Left cardiac atrium (tissue), 4 donors: ENCODE results near the gene RXFP4. TPM values are rescaled to one million over a fixed set of nuclear protein-coding genes. Genes with fewer than 3 reads are reported as not detected.
A peak's percentile ranks its signal among the peaks of the same experiment; 100 is the strongest.
"Not testable (repeated sequence)": the region's sequence is repeated elsewhere in the genome, so short reads cannot be mapped to it uniquely, and the experiment has no call there.

Experiments
- ATAC-seq, 2 donors: fragments of 200-7000 bp; cut with Tn5 transposase; one replicate each; pipeline ENCODE4 v1.9.1; 2020; ENCODE audit warnings: mild to moderate bottlenecking in 2 of 2, moderate library complexity in 2 of 2
- DNase-seq: peaks from one replicate; pipeline ENCODE4 v3.0.0-alpha.2; 2020
- intact Hi-C, 2 donors: fragments of 100-400 bp; cut with DNase I; formaldehyde crosslinking; loops; one replicate each; pipeline versions ENCODE4 v1.14.1 to v1.15.1; 2022 to 2023
- total RNA-seq, 2 donors: library from RNA; stranded (reverse); fragmentation: NEBNext Ultra II Directional; extraction: Animal tissue kit (Norgen Biotek cat#: 25700); gene quantifications; one replicate each; pipeline ENCODE4 v1.2.1, GENCODE V29; 2021
- donor health status: DM: no; HTN: yes; CAD: no.
- donor health status: DM: no; HTN: yes; CAD: no; lungs with severe emphysema.
- donor health status: DM: yes; HTN: yes; CAD: no.
- donor health status: Dilated cardiomyopathy.

The RXFP4 gene
- total RNA-seq, 2 donors from 2014 or later: not detected

DNA sequence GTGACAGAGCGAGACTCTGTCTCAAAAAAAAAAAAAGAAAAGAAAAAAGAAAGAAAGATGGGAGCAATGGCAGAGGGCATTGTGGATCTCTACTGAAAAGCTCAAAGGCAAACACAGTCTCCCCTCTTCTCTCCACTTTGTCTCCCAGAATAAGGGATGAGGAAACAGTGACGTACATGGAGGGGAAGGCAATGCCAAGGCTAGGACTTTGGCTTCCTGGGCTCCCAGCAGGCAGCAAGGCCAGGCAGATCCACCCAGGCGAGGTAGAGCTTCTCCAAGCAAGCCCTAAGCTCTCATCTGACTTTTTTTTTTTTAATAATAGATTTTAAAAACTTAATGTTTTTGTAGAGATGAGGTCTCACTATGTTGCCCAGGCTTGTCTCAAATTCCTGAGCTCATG is 32.3 kb downstream of the RXFP4 start:
- no peak for ATAC-seq
- intact Hi-C loops: no loop called here

DNA sequence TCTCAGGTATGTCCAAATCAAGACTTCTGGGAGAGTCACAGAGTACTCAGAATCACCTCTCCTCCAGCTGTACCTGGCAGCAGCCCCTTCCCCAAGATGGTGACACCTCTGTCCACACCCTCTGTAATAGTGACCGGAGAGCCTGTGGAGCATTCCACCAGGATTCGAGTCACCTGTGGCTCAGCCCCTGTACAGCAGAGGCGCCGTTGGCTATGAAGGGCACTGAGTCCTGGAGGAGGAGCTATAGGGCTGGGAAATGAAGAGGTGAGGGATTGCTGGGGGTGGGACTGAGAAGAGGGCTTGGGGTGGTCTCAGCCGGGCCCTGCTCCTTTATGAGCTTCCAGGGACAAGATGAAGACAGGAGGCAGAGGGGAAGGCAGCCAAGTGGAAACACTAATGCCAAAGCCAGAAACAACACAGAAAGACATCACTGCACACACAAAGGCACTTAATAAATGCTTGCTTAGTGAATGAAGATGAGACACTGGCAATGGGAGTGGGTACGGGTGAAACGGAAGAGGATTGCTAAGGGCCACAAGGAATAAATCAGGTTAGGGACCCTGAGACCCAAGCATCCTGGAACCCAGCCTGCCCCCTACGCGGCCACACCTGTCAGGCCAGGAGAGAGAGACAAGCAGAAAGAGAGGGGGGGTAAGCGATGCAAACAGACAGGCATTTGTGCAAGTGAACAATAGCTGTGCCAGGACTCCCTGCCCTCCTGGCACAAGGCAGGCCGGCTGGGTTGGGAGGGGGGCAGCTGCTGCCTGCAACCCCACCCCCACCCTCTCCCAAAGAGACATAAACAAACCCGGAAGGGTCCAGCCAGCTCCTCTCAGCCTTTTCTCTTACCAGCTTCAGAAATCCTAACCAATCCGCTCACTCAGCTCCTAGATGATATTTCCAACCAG is 33.0 kb downstream of the RXFP4 start:
- DNase-seq (no peak), ATAC-seq (no peak)
- intact Hi-C loops: loop anchor here in 1 of 2 donors (5.0 kb wide), 1 partner anchor 32 kb away; the partner anchor contains the start of gene RXFP4

More for the DNA sequence above, 32.3 kb downstream of the RXFP4 start:
- DNase-seq: no peak

DNA sequence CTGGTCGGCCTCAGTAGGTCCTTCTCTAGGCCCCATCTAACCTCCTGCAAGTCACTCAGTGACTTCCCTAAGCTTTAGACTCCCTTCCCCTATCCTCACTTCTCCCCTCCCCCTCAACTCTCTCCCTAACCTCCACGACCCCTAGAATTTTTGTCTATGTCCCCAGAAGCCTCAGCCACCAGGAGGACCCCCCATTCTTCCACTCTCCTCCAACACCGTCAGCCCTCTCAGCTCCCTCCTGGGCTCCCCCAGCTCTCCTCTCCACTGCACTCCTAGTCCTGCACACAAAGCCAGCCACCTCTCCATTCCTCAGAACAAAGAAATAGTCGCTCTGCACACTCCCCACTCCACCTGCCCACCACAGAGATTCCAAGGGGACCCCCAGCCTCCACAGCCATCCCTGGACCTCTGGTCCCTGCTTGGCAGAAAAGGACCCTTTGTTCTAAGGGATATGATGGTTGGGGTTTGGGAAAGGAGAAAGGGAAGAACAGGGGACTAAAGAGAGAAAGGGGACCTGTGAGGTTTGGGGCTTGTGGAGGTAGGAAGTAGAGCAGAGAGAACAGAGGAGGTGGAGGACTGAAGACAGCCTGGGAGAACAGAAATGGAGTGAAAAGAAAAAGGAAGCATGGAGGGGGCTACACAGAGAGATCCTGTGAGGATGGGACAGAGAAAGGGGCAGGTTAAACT is 34.1 kb downstream of the RXFP4 start:
- ATAC-seq (no peak), DNase-seq (no peak)
- intact Hi-C loops: loop anchor here in 1 of 2 donors (5.0 kb wide), 1 partner anchor 33 kb away; the partner anchor contains the start of gene RXFP4

DNA sequence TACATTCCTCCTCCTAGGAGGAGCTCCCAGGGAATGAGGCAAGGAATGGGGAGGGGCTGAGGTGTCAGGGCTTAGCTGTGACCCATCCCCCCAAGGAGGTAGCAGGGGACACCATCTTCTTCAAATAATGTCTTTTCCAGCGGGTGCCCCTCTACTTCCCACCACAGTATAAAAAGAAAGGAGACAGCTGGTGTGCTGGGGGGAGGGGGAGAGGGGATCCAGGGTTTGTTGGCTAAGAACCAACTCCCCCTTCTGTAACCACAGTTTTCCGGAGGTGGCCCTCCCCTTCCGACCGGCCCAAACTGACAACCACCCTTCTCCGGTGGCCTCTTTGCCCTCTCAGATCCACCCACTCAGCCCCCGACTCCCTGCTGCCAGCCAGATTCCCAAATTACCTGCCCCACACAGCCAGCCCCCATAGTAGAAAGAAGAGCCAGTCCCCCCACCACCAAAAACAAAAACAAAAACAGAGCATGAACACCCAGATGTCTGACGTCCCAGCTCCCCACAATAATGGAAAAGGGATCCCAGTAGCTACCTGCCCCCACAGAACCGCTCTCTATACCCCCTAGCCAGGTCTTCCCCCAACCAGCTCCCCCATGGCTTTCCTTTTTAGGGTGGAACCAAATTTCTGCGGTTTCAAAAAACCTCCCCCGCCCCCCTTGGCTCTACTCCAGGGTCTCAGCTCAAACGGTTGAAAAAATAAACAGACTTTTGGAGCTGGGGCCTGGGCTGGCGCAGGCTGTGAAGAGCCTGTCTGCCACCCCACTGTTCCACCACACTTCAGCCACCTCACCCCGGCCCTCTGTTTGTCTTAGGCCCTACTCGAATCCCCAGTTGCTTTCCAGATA is 34.8 kb downstream of the RXFP4 start:
- intact Hi-C loops: loop anchor here in 1 of 2 donors (5.0 kb wide), 1 partner anchor 34 kb away; the partner anchor contains the start of gene RXFP4
- ATAC-seq (no peak), DNase-seq (peak; percentile 84)

DNA sequence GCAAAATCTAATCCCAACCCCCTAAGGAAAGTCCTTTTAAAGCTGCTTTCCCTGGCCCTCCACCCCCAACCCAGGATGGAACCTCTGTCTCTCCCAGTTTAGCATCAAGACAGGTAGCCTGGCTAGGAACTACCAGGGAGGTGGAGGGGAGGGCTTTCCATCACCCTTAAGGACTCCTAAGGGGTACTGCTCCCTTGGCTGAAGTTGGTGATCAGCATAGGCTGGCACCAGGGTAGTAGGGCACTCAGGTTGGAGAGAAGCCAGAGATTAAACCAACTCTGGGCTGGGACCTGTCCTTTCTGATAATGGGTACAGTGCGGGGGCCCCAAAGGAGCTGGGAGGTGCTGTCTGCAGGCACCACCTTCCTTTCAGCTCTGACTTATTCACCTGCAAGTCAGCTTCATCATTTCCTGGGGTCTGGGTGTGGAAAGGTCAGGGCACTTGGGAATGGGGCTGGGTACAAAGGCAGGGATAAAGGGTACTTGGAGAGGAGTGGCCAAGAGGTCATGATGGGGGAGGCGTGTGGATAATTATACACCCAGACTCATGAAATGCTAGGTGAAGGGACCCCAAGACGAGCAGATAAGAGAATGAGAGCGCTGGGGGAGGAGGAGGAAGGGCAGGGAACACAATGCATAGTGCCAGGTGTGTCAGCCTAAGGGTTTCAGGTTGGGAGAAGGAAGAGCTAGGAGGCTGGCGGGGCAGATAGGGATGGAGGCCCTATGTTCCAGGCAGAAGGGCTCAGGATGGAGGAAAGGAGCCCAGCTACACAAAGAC is 35.7 kb downstream of the RXFP4 start:
- intact Hi-C loops: loop anchor here in 1 of 2 donors (5.0 kb wide), 1 partner anchor 35 kb away; the partner anchor contains the start of gene RXFP4
- no peak for DNase-seq
- ATAC-seq: no peak

DNA sequence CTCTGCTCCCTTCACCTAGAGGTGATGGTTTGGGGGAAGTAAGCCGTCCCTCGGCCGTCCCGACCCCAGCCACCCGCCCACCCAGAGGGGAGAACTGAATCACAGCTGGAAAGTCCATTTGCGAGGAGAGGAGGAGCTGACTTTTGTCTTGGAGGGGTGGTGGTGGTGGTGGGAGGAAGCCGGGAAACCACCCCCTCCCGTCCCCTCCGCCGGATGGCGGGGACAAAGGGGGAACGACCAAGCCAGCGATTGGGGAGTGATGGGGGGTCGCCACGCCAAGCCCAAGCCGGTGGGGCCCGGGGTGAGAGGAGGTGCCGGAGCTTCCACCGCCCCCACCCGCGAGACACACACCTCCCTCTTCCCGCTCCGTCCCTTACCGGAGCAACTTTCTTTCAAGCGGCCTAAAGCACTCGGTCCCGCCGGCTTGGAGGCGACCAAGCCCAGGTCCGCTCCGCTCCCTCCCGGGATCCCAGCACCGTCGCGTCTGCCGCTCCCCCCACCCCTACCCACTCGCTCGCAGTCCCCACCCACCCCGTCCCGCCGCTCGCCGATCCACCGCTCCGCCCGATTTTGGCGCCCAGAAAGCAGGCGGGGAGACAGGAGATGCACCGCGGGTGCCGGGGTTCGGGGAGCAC is 36.4 kb downstream of the RXFP4 start:
- ATAC-seq: peak; percentile 48 to 53
- intact Hi-C loops: loop anchor here in 1 of 2 donors (5.0 kb wide), 1 partner anchor 36 kb away; the partner anchor contains the start of gene RXFP4
- peak; percentile 51 for DNase-seq

DNA sequence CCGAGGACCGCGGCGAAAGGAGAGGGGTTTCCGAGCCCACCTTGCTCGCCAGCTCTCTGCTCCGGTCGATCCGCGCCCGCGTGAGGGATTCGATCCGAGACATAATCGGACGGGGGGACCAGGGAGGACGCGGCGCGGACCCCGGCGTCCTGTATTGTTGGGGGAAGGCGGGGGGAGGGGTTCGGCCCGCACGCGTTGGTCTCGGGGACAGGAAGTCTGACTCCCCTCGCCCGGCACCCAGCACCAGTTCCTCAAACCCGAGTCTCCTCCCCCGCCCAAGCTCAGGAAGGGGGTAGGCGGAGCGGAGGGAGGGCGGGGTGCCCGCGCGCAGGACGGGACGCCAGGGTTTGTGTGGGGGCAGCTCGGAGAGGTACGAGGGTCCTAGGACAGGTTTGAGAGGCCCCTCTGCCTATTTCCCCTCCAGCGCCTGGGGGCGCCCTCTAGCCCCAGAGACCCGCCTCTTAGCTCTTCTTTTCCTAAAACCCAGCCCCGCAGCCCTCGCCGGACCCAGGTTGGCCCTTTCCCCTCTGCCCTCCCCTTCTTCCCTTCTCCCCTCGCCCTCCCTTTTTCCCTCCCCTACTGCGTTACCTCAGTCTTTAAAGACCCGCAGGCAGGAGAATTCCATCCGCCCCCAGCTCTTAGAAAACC is 37.0 kb downstream of the RXFP4 start, which contains the start of gene ARHGEF2:
Gene ARHGEF2 (minus strand): TSS at position 223 of the 648 bp plus-strand sequence. CDS start 120 bp downstream, at position 103.
- intact Hi-C loops: loop anchor here in 1 of 2 donors (5.0 kb wide), 1 partner anchor 36 kb away; the partner anchor contains the start of gene RXFP4
- ATAC-seq (peak; percentile 70 to 80), DNase-seq (peak; percentile 89)

DNA sequence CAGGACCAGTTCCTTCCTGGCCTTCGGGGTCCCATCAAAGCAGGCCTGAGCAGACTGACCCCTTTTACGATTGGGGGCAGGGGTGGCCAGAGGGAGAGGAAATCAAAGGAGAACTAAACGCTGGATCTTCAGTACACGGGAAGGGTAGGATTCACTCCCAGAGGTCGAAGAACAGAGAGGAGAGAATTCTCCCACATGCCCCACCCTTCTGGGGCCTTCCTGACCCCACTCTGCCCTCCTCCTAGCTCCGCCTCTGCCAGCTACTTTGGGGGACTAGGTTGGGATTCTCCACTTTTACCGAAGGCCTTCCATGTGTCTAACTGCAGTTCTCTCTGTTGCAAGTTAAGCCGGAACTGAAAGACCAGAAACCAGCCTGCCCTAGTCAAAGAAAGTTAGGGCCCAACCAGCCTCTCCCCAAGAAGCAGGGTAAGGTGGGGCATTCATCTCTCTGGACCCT is 37.6 kb downstream of the RXFP4 start:
- ATAC-seq: peak; percentile 13 to 25
- intact Hi-C loops: loop anchor here in 1 of 2 donors (5.0 kb wide), 1 partner anchor 37 kb away; the partner anchor contains the start of gene RXFP4
- no peak for DNase-seq

DNA sequence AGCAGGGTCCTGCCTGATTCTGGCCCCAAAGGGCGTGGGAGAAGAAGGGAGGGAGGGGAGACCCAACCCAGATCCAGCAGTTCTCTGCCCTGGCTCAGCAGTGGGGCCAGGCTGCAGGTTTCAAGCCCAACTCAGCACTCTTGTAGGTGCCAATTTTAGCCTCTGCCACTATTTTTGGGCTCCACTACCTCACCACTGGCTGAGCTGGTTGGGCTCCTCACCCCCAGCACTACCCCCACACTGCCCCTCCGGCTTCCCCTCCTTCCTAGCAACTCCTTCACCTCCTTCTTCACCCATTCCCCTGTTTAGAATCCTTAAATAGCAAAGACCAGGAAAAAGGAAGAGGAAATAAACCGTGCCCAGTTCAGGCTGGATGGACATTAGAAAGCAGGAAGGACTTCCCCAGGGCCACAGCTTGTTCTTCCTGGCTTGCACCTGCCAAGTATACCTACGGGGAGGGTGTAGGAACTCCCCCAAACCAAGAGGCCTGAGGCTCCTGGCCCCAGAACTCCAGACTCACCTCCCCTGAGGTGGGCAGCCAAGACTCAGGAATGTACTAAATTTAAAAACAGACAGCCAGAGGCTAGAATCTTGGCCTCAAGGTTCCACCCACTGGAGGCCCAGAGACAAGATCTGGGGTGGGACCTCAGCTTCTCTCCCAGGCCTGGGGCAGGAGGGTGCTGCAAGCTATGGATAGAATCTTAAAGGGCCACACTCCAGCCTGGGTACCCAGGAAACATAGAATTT is 38.3 kb downstream of the RXFP4 start:
- peak; percentile 39 to 67 for ATAC-seq
- peak; percentile 57 for DNase-seq
- intact Hi-C loops: loop anchor here in 1 of 2 donors (5.0 kb wide), 1 partner anchor 37 kb away; the partner anchor contains the start of gene RXFP4

DNA sequence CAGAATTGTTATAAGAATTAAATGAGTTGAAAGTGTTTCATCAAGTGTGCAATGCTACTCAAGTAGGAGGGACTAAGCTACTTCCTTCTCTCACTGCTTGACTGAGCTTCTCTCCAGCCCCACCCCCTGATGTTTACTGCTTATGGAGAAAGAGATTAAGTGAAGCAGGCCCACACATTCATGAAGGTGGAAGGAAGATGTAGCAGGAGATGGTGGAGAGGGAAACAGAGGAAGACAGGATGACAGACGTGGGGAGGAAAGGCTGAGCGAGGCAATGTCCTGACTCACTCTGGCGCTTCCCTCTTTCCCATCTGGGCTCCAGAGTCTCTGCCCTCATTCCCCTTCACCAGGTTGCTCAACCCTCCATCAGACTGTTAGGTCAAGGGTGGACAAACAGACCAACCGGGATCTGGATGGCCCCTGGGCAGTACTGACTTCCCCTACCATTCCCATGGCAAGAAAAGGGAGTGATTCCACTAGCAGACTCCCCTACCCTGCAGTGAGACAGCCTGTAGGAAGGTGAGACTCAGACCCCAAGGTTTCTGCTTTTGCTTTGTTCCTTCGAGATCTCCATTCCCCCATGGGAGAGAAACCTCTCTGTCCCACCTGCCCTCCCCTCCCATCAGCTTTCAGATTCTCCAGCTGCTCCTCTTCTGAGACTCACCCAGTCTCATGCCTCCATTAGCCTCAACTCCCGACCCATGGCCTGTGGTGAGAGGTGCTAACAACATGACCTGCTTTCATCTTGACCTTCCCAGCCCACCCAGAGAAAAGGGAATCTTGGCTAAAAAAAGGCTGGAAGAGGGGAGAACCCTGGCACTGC is 40.0 kb downstream of the RXFP4 start:
- ATAC-seq (peak in 1 of 2 donors; percentile 12), DNase-seq (no peak)
- intact Hi-C loops: no loop called here

DNA sequence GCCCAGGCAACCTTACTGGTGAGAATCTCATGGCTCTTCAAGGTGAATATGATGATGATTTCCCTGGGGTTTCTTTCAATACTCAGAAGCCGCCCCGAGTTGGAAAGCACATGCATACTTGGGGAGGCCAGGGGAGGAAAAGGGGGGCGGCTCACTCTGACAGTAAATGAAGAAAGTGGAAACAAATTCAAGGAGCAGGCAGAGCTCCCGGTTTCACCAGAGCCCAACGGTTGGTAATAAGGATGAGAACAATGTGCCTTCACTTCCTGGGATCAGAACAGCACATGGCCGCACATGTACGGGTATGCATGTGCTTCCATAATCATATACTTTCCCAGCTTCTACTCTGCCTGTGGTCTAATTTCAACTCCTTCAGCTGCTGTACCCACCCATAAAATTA is 40.7 kb downstream of the RXFP4 start:
- DNase-seq (no peak), ATAC-seq (no peak)
- intact Hi-C loops: no loop called here

DNA sequence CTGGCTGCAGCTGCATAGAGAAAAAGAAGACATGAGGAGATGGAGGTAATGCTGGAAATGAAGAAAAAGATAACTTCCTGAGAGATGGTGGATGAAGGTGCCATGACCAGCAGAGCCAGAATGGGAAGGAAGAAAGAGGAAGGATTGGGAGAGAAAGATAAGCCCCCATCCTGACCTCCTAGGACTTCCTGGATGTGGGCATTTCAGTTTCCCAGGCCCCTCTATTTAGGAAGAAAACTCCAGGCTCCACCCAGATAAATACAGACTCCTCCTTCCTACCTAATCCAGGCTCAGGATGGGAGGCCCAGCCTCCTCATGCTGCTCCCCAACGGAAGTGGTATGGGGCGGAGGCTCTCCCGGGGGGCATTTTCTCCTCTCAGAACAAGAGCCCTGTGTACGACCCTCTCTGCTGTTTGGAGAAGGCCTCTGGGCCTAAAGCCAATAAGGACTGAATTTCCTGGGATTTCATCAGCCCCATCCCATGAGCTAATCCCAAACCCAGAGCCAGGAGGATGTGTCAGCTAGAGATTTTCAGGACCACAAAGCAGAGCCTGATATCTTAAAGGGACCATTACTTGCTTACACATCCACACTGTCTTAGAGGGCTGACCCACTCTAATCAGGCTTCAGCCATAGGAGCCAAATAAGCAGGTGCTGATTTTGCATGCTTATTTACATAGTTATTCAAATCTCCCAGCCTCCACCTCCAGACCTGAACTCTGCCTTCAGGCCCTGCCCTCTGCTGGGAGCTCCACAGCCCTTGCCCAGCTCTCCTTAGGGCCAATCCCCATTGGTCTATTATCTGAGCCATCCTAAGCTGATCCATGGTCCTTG is 42.0 kb downstream of the RXFP4 start:
- intact Hi-C loops: no loop called here
- ATAC-seq (peak; percentile 25 to 59), DNase-seq (peak; percentile 84)

DNA sequence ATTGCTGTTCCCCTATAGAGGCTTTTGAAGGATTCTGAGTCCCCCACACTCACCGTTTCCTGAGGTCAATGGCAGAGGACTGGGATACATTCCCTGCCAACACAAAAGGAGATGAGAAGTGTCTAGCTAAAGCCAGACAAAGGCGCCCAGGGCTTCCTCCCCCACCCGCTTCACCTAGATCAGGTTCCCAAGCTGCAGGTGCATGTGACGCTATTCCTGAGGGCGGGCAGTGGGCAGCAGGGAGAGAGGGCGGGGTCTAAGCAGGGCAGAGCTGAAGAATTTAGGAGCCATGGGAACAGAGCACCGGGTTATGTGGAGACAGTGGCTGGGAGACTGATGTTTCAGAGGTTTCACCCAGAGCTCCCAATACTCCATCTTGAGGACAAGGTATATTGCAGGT is 42.9 kb downstream of the RXFP4 start:
- no peak for ATAC-seq
- intact Hi-C loops: no loop called here
- no peak for DNase-seq

DNA sequence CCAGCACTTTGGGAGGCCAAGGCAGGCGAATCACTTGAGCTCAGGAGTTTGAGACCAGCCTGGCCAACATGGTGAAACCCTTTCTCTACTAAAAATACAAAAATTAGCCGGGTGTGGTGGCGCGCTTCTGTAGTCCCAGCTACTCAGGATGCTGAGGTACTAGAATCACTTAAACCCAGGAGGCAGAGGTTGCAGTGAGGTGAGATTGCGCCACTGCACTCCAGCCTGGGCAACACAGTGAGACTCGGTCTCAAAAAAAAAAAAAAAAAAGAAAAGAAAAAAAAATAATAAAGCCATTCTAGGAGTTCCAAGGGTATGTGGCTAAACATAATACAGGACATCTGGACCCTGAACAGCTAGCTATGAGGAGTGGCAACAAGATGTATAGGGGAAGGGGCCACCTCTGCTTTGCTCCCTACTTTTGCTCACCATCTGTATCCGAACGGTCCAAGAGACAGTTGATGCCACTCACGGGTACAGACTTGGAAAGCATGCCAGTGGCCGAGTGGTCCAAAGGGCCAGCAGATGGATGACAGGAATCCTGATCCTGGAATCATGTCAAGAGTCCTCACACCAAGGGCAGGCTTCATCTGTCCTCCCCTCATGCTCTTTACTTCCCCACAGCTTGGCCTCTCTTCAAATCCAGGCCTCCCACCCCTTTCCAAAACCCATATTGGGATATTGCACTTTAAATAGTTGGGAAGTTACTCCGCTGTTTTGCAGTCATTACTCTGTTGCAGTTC is 43.6 kb downstream of the RXFP4 start:
- intact Hi-C loops, DNase-seq: not testable (repeated sequence)

More for the DNA sequence above, 43.6 kb downstream of the RXFP4 start:
- ATAC-seq: not testable (repeated sequence)
